ENCODE data around the gene PRDX5. TPM values are rescaled to one million over a fixed set of nuclear protein-coding genes. Genes with fewer than 3 reads are reported as not detected.

Gene PRDX5
- total RNA-seq, 4 donors from 2014 or later: 97.1 to 156 (median 113) TPM

DNA sequence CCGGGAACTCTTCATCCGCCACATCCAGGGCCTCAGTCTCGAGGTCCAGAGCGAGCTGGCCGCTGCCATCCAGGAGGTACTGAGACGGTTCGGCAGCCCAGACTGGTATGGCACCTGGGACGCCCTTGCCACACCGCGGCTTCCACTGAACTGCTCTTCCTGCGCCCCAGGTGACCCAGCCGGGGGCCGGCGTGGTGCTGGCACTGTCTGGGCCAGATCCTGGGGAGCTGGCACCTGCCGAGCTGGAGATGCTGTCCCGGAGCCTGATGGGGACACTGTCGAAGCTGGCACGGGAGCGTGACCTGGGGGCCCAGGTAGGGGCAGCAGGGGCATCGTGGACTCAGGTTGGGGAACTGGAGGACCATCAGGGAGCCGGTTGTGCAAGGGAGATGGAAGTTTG lies 23.5 kb downstream of the PRDX5 start:
- Histone ChIP-seq H3K9me3 (no peaks in the 10 kb centered on the region), H3K36me3 (no peaks in the 10 kb centered on the region), H3K4me3 (no peak overlapping the region), H3K27me3 (no peaks in the 10 kb centered on the region), H3K4me1 (no peaks in the 10 kb centered on the region), H3K27ac (no peak overlapping the region)
- intact Hi-C loops (cut with DNase I; ENCODE audit: low total_unique reads): no loop called here
- TF ChIP-seq POLR2A (IDR thresholded peaks at IDR 0.05): no peak
- TF ChIP-seq, protein P1, sequence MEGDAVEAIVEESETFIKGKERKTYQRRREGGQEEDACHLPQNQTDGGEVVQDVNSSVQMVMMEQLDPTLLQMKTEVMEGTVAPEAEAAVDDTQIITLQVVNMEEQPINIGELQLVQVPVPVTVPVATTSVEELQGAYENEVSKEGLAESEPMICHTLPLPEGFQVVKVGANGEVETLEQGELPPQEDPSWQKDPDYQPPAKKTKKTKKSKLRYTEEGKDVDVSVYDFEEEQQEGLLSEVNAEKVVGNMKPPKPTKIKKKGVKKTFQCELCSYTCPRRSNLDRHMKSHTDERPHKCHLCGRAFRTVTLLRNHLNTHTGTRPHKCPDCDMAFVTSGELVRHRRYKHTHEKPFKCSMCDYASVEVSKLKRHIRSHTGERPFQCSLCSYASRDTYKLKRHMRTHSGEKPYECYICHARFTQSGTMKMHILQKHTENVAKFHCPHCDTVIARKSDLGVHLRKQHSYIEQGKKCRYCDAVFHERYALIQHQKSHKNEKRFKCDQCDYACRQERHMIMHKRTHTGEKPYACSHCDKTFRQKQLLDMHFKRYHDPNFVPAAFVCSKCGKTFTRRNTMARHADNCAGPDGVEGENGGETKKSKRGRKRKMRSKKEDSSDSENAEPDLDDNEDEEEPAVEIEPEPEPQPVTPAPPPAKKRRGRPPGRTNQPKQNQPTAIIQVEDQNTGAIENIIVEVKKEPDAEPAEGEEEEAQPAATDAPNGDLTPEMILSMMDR (IDR thresholded peaks at IDR 0.05): no peak
- no peak for DNase-seq

- Histone ChIP-seq H3K4me1 (no peaks in the 10 kb centered on the region), H3K4me3 (peak overlapping the region in 1 of 2 donors; percentile 30), H3K36me3 (no peaks in the 10 kb centered on the region), H3K27ac (peak overlapping the region; percentile 7 to 9), H3K9me3 (no peaks in the 10 kb centered on the region), H3K27me3 (no peaks in the 10 kb centered on the region)
- intact Hi-C loops (cut with DNase I; ENCODE audit: low total_unique reads): no loop called here
- TF ChIP-seq POLR2A (IDR thresholded peaks at IDR 0.05): peak in 1 of 2 donors; percentile 35
- TF ChIP-seq, protein P1 (IDR thresholded peaks at IDR 0.05): peak in 3 of 4 experiments; percentile 44 to 56 (median 54)
- peak; percentile 80 to 89 for DNase-seq
Measured at GRCh38 chr11:64341851-64342791, 24.2 kb downstream of the PRDX5 start.

DNA sequence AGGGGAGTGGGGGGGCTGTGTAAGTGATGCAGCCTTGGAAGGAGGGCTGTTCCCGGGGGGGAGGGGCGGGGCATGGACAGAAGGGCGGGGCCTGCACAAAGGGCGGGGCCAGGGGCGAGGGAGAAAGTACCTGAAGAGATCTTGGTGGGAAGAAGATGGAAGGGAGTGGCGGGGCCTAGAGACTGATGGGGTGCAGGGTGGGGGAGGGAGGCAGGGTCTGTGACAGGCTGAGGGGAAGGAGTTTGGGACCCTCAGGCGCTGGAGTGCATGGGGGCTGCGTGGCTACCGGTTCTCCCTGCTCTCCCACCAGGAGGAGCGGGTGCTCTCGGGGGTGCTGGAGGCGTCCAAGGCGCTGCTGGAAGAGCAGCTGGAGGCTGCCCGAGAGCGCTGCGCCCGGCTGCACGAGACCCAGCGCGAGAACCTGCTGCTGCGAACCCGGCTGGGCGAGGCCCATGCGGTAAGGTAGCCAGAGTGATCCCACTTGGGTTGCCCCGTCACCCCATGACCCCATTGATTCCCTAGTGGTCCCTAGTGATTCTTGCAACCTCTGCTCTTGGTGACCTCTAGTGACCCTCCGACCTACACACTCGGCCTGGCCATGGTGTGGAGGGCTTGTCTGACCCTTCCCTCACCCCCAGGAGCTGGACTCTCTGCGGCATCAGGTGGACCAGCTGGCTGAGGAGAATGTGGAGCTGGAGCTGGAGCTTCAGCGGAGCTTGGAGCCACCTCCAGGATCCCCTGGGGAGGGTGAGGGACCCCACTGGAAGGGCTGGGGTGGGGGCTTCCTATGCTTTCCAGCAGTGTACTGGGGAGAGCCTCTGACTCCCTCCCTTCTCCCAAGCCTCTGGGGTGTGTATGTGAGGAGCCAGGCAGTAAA lies 25.2 kb downstream of the PRDX5 start:
- Histone ChIP-seq H3K9me3 (no peaks in the 10 kb centered on the region), H3K27ac (no peak overlapping the region), H3K4me1 (no peaks in the 10 kb centered on the region), H3K4me3 (peak overlapping the region in 1 of 2 donors; percentile 30), H3K36me3 (no peaks in the 10 kb centered on the region), H3K27me3 (no peaks in the 10 kb centered on the region)
- intact Hi-C loops (cut with DNase I; ENCODE audit: low total_unique reads): no loop called here
- no peak for DNase-seq
- TF ChIP-seq, protein P1 (IDR thresholded peaks at IDR 0.05): no peak
- no peak for TF ChIP-seq POLR2A (IDR thresholded peaks at IDR 0.05)

GRCh38 chr11:64343767-64344559 lies 26.0 kb downstream of the PRDX5 start:
- Histone ChIP-seq H3K9me3 (no peaks in the 10 kb centered on the region), H3K36me3 (no peaks in the 10 kb centered on the region), H3K27me3 (no peaks in the 10 kb centered on the region), H3K27ac (no peak overlapping the region), H3K4me3 (no peak overlapping the region), H3K4me1 (no peaks in the 10 kb centered on the region)
- no peak for DNase-seq
- TF ChIP-seq, protein P1 (IDR thresholded peaks at IDR 0.05): no peak
- TF ChIP-seq POLR2A (IDR thresholded peaks at IDR 0.05): no peak
- intact Hi-C loops (cut with DNase I; ENCODE audit: low total_unique reads): no loop called here

All from uterus (tissue), 4 donors.